Measurements from ENCODE around the gene STEAP4. TPM values are rescaled to one million over a fixed set of nuclear protein-coding genes. Genes with fewer than 3 reads are reported as not detected.
A peak's percentile ranks its signal among the peaks of the same experiment; 100 is the strongest.

STEAP4 gene
- total RNA-seq, 4 donors from 2014 or later = 45.2 to 239 (median 82.2) TPM

DNA sequence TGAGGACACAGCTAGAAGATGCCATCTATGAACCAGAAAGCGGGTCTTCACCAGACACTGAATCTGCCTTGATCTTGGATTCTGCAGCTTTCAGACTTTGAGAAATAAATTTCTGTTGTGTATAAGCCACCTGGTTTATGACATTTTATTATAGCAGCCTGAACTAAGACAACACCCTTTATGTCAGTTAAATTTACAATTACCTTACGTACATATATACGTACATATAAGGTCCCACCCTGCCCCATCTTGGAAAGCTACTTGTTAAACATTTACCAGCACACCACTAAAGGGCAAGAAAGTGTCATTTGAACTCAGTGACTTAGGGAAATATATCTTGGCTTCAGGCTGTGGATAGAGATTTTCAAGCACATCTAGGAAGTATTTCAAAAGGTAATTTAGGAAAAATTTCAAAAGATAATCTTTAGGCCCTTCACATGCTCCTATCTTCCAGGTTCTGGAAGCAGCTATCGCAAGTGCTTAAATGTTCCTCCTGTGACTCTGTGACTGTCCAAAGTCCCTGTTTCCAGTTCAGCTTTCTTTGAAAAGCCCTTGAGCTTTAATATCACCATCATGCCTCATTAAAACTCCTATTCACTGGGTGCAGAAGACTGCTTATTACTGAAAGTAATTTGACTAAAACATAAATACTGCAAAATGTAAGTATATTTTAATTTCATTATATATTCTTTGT, 77.2 kb downstream of the STEAP4 start:
- Histone ChIP-seq H3K4me3 (no peak overlapping the region), H3K27ac (no peak overlapping the region), H3K9me3 (peaks cover 0 to 5% (median 0%) of the 10 kb centered on the region in 4 donors), H3K27me3 (no peaks in the 10 kb centered on the region), H3K36me3 (no peaks in the 10 kb centered on the region), H3K4me1 (no peaks in the 10 kb centered on the region)
- no peak for DNase-seq (ENCODE audit: low spot score in 2 of 2)
- WGBS, 2 donors = 96 to 98% methylated on average over 4 of the region's 4 CpGs
- TF ChIP-seq, protein P1, sequence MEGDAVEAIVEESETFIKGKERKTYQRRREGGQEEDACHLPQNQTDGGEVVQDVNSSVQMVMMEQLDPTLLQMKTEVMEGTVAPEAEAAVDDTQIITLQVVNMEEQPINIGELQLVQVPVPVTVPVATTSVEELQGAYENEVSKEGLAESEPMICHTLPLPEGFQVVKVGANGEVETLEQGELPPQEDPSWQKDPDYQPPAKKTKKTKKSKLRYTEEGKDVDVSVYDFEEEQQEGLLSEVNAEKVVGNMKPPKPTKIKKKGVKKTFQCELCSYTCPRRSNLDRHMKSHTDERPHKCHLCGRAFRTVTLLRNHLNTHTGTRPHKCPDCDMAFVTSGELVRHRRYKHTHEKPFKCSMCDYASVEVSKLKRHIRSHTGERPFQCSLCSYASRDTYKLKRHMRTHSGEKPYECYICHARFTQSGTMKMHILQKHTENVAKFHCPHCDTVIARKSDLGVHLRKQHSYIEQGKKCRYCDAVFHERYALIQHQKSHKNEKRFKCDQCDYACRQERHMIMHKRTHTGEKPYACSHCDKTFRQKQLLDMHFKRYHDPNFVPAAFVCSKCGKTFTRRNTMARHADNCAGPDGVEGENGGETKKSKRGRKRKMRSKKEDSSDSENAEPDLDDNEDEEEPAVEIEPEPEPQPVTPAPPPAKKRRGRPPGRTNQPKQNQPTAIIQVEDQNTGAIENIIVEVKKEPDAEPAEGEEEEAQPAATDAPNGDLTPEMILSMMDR (IDR thresholded peaks at IDR 0.05) = no peak
- TF ChIP-seq EP300 (IDR thresholded peaks at IDR 0.05) (no peak), POLR2A (IDR thresholded peaks at IDR 0.05) (no peak)

DNA sequence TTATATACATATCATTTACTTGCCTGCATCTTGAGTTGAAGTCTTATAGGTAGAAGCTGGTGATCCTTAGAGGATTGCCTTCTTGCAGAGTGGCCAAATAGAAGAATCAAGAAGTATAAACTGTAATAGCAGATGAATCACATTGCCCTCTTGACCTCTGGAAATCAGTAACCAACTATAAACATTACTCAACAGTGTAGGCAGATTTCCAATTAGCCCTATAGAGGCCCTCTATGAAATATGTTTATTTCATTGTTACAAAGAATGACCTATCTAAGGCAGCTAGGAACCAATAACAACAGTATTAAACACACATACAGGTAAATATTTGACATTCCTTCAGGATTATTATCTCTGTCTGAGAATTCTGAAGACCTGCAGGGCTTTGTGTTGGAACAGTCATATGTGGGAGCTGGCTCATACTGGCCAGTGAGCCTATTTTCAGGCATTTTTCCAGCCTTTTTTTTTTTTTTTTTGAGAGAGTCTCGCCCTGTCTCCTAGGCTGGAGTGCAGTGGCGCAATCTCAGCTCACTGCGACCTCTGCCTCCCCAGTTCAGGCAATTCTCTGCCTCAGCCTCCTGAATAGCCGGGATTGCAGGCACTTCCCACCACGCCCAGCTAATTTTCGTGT, 79.7 kb downstream of the STEAP4 start:
- no peak for DNase-seq (ENCODE audit: low spot score in 2 of 2)
- no peak overlapping the region for H3K27ac ChIP-seq
- no peak overlapping the region for H3K4me3 ChIP-seq
- H3K36me3 ChIP-seq = no peaks in the 10 kb centered on the region
- peaks cover 0 to 5% (median 0%) of the 10 kb centered on the region in 4 donors for H3K9me3 ChIP-seq
- H3K4me1 ChIP-seq = no peaks in the 10 kb centered on the region
- no peaks in the 10 kb centered on the region for H3K27me3 ChIP-seq
- TF ChIP-seq EP300 (IDR thresholded peaks at IDR 0.05) = no peak
- no peak for TF ChIP-seq POLR2A (IDR thresholded peaks at IDR 0.05)
- TF ChIP-seq, protein P1 (IDR thresholded peaks at IDR 0.05) = no peak
- WGBS, 2 donors = 82 to 91% methylated on average over 6 of the region's 6 CpGs

DNA sequence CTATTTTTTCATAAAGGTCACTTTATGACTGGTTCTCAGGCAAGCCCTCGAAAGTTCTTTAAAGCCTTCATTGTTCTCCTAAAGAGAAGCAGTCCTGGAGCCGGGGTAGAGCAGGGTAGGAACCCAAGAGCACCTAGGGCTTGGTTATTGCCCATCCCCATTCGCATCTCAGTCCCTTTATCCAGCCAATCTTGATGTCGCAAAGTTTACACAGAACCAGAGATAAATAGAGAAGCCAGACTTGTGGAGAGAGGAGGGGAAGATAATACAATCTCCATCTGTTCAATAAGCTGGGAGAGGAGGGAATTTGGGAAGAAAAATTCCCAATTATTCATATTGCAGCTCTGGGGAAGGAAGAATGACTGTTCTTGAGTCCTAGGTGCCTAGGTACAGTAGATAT, 80.5 kb downstream of the STEAP4 start:
- no peaks in the 10 kb centered on the region for H3K36me3 ChIP-seq
- no peak for DNase-seq (ENCODE audit: low spot score in 2 of 2)
- peak overlapping the region in 1 of 4 donors; percentile 15 for H3K4me3 ChIP-seq
- peaks cover 0 to 3% (median 0%) of the 10 kb centered on the region in 4 donors for H3K4me1 ChIP-seq
- 73 to 81% methylated on average over 4 of the region's 4 CpGs for WGBS, 2 donors
- no peak overlapping the region for H3K27ac ChIP-seq
- peaks cover 0 to 5% (median 0%) of the 10 kb centered on the region in 4 donors for H3K9me3 ChIP-seq
- no peak for TF ChIP-seq EP300 (IDR thresholded peaks at IDR 0.05)
- TF ChIP-seq, protein P1 (IDR thresholded peaks at IDR 0.05) = no peak
- no peak for TF ChIP-seq POLR2A (IDR thresholded peaks at IDR 0.05)
- H3K27me3 ChIP-seq = no peaks in the 10 kb centered on the region

DNA sequence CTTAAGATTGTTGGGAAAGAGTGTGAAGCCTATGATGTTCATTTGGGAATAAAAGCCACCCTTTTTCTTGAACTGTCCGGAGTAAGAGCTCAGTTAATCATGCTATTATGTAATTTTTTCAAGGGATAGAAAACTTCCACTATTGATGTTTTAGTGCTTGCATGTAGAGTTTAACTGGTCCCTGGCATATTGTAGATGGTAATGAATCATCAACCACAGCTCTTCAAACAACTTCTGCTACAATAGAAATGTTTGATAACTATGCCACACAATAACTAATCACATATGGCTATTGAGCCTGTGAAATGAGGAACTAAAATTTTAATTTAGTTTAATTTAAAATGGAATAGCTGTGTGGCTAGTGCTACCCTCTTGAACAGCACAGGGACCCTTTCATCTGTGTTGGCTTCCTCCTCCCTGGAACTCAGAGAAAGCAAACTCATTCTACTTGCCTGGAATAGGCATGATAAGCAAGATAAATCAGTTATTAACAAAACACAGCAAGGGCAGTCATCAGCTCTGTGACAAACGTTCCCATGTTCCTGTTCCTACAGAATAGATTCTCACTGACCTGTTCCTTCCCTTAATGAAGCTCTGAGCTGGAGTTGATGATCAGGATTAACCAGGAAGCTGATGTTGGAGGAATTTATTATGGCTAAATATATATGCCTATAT, 82.0 kb downstream of the STEAP4 start:
- TF ChIP-seq, protein P1 (IDR thresholded peaks at IDR 0.05) = no peak
- TF ChIP-seq EP300 (IDR thresholded peaks at IDR 0.05) (no peak), POLR2A (IDR thresholded peaks at IDR 0.05) (no peak)
- DNase-seq (ENCODE audit: low spot score in 2 of 2) = no peak
- no peaks in the 10 kb centered on the region for H3K36me3 ChIP-seq
- H3K4me3 ChIP-seq = no peak overlapping the region
- WGBS, 2 donors = 48 to 57% methylated on average over 2 of the region's 2 CpGs
- H3K27ac ChIP-seq = no peak overlapping the region
- H3K9me3 ChIP-seq = peaks cover 0 to 5% (median 0%) of the 10 kb centered on the region in 4 donors
- peaks cover 0 to 9% (median 0%) of the 10 kb centered on the region in 4 donors for H3K4me1 ChIP-seq
- no peaks in the 10 kb centered on the region for H3K27me3 ChIP-seq

DNA sequence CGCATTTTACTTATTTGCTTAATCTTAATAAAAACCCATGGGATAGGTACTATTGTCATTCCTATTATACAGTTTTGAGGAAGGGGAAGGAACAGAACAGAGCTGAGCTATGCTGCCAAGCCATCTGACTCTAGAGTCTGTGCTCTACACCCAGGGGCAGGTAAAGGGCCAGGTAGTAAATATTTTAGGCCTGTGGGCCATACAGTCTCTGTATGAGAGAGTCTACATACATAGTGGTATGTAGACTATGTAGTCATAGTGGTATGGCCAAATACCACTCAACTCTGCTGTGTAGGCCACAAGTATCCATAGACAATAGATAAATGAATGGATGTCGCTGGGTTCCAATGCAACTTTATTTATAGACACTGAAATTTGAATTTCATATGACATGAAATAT, 83.4 kb downstream of the STEAP4 start:
- H3K36me3 ChIP-seq = no peaks in the 10 kb centered on the region
- no peak overlapping the region for H3K27ac ChIP-seq
- peaks cover 0 to 14% (median 1%) of the 10 kb centered on the region in 4 donors for H3K4me1 ChIP-seq
- TF ChIP-seq EP300 (IDR thresholded peaks at IDR 0.05) = no peak
- TF ChIP-seq, protein P1 (IDR thresholded peaks at IDR 0.05) = no peak
- 96 to 100% methylated on average over 2 of the region's 2 CpGs for WGBS, 2 donors
- no peak overlapping the region for H3K4me3 ChIP-seq
- no peak for DNase-seq (ENCODE audit: low spot score in 2 of 2)
- H3K9me3 ChIP-seq = no peaks in the 10 kb centered on the region
- H3K27me3 ChIP-seq = no peaks in the 10 kb centered on the region
